Memory B cell (primary cell): Measurements from ENCODE around the gene C1orf122.

ENCODE experiments used
- ATAC-seq: fragments of 150-1000 bp; cut with Tn5 transposase; 2 replicates; pipeline ENCODE4 v1.10.0; 2021; ENCODE audit warnings: low read depth, mild to moderate bottlenecking, moderate library complexity
- DNase-seq, 2 donors: peaks; one replicate each; pipeline ENCODE4 v3.0.0; 2022; ENCODE audit warnings: low spot score in 2 of 2
- H3K27ac Mint-ChIP-seq: one replicate; pipeline ENCODE4 v1.8.0; 2022; ENCODE audit warnings: mild to moderate bottlenecking, moderate library complexity, mixed read lengths
- H3K27me3 Mint-ChIP-seq: one replicate; pipeline ENCODE4 v1.8.0; 2022; ENCODE audit warnings: mixed read lengths
- H3K36me3 Mint-ChIP-seq: one replicate; pipeline ENCODE4 v1.8.0; 2022; ENCODE audit warnings: mild to moderate bottlenecking, mixed read lengths
- H3K4me1 Mint-ChIP-seq: one replicate; pipeline ENCODE4 v1.8.0; 2022; ENCODE audit warnings: mixed read lengths
- H3K4me3 Mint-ChIP-seq: one replicate; pipeline ENCODE4 v1.8.0; 2022; ENCODE audit warnings: mild to moderate bottlenecking, moderate library complexity, mixed read lengths
- H3K9me3 Mint-ChIP-seq: one replicate; pipeline ENCODE4 v1.8.0; 2022; ENCODE audit warnings: mixed read lengths

The C1orf122 gene

DNA sequence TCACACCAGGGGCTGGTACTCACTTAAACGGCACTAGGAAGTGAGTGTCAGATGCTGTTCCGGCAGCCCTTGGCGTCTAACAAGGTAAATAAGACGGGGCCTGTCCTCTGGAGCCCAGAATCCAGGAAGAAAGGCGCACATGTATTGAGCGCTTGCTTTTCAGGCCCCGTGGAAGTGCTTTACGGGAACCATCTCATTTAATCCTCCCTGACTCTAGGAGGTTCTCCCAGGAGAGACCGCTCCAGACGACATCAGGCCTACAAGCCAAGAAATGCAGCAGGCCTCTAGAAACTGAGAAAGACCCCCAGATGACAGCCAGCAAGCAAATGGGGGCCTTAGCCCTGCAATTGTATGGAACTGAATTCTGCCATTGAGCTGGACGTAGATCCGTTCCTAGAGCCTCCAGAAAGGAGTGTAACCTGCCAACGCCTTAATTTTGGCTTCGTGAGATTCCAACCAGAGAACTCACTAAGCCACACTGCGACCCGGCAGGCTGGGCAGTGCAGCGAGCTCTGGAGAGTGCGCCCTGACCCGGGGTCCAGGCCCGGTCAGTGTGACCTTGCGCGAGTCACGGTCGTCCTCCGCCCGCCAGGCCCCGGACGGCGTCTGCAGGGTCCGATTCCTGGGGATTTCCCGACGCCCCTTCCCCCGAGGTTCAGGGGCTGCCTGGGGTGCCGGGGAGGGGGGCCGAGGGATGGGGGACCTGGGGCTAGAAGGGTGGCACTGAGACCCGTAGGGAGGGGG, 14.5 kb upstream of the C1orf122 start:
- DNase-seq (no peak), ATAC-seq (no peak)
- H3K9me3 Mint-ChIP-seq, result no peaks in the 10 kb centered on the region
- peaks cover 5% of the 10 kb centered on the region for H3K27me3 Mint-ChIP-seq
- H3K36me3 Mint-ChIP-seq, result peaks cover 4% of the 10 kb centered on the region
- no peak overlapping the region for H3K27ac Mint-ChIP-seq
- peaks cover 17% of the 10 kb centered on the region for H3K4me1 Mint-ChIP-seq
- peak overlapping the region; percentile 81 for H3K4me3 Mint-ChIP-seq

DNA sequence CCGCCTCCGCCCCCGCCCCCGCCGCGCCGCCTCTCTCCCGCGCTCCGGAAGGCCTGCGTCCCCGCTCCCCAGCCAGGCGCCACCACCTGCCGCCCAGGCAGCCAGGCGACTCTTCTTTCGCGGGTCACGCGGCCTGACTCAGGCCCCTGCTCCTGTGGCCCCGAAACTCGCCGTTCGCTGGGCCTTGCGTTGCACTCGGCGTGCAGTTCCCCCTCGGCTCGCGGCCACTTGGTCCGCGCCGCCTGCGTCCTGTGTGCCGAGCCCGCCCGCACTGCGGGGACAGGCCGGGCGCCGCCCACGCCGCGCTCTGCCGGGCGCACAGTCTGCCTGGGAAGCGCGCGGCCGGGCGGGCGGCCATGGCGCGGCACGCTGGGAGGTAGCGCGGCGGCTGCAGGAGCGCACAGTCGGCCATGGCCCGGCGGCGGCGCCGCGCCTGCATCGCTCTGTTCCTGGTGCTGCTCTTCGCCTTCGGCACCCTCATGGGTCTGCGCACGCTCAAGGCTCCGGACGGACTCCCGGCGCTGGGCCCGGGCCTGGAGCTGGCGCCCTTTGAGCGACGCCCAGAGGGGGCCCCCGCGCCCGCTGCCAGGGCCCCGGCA, 13.7 kb upstream of the C1orf122 start, which contains the start of gene MANEAL:
Gene MANEAL (plus strand): TSS at position 75 of the 599 bp plus-strand sequence. CDS start 336 bp downstream, at position 411.
- ATAC-seq (peak; percentile 90), DNase-seq (peak; percentile 36 to 52)
- Mint-ChIP-seq H3K4me1 (peaks cover 17% of the 10 kb centered on the region), H3K4me3 (peak within 1 kb of the TSS; percentile 92), H3K27ac (peak within 1 kb of the TSS; percentile 67), H3K9me3 (no peaks in the 10 kb centered on the region), H3K27me3 (peaks cover 5% of the 10 kb centered on the region), H3K36me3 (peaks cover 6% of the 10 kb centered on the region)

DNA sequence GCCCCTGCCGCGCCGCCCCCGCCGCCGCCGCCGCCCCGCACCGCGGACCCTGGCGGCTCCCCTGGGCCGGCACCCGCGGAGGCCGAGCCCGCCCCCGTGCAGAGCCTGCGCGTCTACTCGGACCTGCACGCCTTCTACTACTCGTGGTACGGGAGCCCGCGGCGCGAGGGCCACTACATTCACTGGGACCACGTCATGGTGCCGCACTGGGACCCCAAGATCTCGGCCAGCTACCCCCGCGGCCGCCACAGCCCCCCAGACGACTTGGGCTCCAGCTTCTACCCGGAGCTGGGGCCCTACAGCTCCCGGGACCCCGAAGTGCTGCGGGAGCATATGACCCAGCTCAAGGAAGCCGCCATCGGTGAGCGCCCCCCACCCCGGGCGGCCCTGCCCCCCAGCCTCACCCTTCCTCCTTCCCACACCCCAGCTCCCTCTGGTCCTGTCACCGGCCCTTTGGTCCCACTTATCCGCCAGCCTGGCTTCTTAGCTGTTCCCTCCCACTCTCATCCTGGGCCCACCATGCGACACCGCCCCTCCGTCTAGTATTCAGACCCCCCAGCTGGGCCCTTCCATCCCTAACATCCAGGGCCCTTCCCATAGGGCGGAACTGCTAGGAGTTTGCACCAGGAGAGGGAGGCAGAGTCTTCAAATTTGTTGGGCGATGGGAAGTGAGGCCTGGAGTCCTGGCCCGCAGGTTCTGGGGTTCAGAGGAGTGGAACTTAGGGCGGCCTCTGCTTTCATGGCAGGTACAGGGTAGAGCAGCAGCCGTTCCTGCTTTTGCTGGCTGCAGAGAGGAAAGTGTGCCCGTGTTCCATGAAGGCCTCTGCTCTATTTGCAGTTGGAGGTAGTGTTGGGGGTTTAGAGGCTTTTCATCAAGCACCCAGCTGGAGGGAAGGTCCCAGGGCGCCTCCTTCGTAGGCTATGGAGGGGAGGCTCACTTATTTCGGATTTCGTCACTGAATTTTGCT, 12.9 kb upstream of the C1orf122 start:
- Mint-ChIP-seq H3K9me3 (no peaks in the 10 kb centered on the region), H3K36me3 (peaks cover 8% of the 10 kb centered on the region), H3K27me3 (peaks cover 5% of the 10 kb centered on the region), H3K4me3 (peak overlapping the region; percentile 92), H3K27ac (peak overlapping the region; percentile 67), H3K4me1 (peaks cover 17% of the 10 kb centered on the region)
- DNase-seq (no peak), ATAC-seq (peak; percentile 27)

DNA sequence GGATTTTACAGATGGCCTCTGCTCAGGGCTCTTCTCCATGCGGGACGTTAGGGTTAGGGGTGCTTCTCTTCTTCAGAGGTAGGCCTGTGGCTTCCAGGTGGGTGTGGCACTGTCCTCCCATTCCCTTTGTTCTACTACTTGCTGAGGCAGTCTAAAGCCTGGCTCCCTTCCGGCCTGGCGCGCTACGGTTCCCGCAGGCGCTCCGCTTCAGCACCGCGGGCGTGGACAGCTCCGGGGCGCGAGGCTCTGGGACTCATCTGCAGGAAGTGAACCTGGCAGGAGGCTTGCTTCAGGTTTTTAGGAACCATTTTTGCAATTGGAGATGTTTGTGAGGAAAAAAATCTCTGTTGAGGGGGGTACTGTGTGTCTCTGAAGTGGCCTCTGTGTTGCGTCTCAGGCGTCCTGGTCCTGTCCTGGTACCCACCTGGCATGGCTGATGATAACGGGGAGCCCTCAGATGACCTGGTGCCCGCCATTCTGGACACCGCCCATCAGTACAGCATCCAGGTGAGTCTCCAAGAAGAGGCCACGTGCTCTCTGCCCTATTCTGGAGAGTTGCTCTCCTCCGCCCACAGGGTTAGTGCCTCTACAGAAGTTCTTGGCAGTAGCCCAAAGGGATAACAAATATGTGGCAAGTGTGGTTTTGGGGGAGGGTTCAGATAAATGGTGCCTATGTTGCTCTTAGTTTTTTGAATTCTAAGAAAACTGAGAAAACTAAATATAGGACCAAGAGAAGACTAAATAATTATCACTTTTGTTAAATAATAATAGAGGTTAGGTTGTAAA, 12.1 kb upstream of the C1orf122 start:
- peaks cover 8% of the 10 kb centered on the region for H3K36me3 Mint-ChIP-seq
- H3K27me3 Mint-ChIP-seq, result peaks cover 2% of the 10 kb centered on the region
- H3K9me3 Mint-ChIP-seq, result no peaks in the 10 kb centered on the region
- no peak overlapping the region for H3K27ac Mint-ChIP-seq
- ATAC-seq, result no peak
- H3K4me3 Mint-ChIP-seq, result peak overlapping the region; percentile 92
- peaks cover 17% of the 10 kb centered on the region for H3K4me1 Mint-ChIP-seq
- DNase-seq, result no peak

DNA sequence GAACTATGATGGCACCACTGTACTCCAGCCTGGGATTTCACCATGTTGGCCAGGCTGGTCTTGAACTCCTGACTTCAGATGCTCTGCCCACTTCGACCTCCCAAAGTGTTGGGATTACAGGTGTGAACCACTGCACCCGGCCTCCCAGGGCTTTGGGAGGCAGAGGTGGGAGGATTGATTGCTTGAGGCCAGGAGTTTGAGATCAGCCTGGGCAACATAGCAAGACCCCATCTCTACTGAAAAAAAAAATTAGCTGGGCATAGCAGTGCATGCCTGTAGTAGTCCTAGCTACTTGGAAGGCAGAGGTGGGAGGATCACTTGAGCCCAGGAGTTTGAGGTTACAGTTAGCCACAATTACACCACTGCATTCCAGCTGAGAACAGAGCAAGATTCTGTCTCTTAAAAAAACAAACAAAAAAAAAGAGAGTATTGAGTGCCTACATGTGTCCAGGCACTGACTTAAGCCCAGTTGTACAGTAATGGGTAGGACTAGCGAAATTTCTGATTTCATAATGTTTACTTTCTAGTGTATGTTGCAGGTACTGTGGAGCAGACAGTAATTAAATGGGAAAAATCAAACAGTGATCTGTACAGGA, 9.7 kb upstream of the C1orf122 start:
- H3K4me3 Mint-ChIP-seq, result no peak overlapping the region
- ATAC-seq (no peak), DNase-seq (no peak)
- H3K27ac Mint-ChIP-seq, result no peak overlapping the region
- H3K9me3 Mint-ChIP-seq, result no peaks in the 10 kb centered on the region
- peaks cover 18% of the 10 kb centered on the region for H3K36me3 Mint-ChIP-seq
- H3K4me1 Mint-ChIP-seq, result peaks cover 17% of the 10 kb centered on the region
- H3K27me3 Mint-ChIP-seq, result no peaks in the 10 kb centered on the region

DNA sequence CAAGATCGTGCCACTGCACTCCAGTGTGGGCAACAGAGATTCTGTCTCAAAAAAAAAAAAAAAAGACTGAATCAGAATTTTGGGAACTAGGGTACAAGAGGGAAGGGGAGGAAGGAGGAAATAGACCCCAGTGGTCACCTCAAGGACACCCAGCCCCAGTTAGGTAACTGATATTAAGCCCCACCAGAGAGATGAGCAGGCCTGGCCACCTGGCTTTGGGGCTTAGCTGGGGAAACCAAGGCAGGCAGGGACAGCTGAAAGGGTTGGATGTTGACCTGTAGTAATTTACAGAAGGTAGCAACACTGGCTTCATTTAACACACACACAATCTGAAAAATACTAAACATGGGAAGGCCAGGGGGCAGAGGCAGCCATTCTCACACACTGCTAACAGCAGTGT, 5.2 kb upstream of the C1orf122 start:
- Mint-ChIP-seq H3K9me3 (no peaks in the 10 kb centered on the region), H3K4me1 (peaks cover 6% of the 10 kb centered on the region), H3K4me3 (no peak overlapping the region), H3K36me3 (peaks cover 28% of the 10 kb centered on the region), H3K27ac (no peak overlapping the region), H3K27me3 (no peaks in the 10 kb centered on the region)
- DNase-seq, result no peak
- no peak for ATAC-seq

DNA sequence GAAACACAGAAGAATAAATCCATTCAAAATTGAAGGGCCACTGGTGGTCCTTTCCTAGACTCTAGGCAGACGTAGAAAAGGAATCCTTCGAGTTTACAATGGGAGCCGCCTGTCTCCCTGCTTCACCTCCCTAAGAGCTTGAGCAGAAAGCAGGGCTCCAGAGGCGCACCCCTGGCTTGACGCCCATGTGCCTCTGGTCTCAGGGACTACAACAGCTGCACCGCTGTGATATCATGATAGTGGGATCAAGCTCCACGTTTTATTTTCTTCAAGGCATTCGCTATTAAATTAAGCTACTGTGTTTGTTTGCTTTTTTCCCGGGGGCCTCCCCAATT, 403 bp upstream of the C1orf122 start:
- ATAC-seq (no peak), DNase-seq (no peak)
- Mint-ChIP-seq H3K4me3 (peak overlapping the region; percentile 85), H3K27me3 (no peaks in the 10 kb centered on the region), H3K9me3 (no peaks in the 10 kb centered on the region), H3K36me3 (peaks cover 18% of the 10 kb centered on the region), H3K4me1 (peaks cover 28% of the 10 kb centered on the region), H3K27ac (peak overlapping the region; percentile 93)

DNA sequence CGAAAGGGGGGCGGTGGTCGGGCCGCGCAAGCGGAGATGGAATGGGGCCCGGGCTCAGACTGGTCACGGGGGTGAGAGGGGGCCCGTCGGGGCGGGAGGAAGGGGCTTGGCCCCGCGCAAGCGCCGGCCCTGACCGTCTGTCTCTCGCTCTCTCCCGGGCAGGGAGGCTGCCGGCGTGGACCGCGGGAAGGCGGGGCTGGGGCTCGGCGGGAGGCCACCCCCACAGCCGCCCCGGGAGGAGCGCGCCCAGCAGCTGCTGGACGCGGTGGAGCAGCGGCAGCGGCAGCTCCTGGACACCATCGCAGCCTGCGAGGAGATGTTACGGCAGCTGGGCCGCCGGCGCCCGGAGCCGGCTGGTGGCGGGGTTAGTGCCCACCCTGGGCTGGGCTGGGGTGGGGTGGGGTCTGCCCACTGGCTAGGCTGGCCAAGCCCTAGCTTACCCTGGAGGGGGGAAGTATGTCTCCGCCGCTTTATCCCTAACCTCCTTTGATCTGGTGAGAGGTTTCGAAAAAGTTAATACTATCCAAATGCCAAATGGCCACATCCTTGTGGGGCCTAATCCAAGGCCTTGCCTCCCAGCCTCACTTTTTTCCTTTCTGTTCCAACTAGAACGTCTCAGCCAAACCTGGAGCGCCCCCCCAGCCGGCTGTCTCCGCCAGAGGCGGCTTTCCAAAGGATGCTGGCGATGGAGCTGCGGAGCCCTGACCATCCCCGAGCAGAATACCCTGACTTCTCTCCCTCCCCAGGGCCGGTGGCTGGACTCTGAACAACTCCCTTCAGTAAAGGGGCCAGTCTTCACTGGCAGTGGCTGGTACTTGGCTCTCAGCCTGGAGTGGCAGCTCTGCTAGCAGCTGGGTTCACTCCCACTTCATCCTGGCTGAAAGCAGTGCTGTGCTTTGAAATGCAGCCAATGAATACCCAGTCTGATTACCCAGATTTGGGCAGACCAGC, 1.1 kb downstream of the C1orf122 start:
- Mint-ChIP-seq H3K4me1 (peaks cover 28% of the 10 kb centered on the region), H3K27ac (peak overlapping the region; percentile 93), H3K4me3 (peak overlapping the region; percentile 88), H3K27me3 (no peaks in the 10 kb centered on the region), H3K36me3 (peaks cover 11% of the 10 kb centered on the region), H3K9me3 (no peaks in the 10 kb centered on the region)
- no peak for DNase-seq
- peak; percentile 22 for ATAC-seq

DNA sequence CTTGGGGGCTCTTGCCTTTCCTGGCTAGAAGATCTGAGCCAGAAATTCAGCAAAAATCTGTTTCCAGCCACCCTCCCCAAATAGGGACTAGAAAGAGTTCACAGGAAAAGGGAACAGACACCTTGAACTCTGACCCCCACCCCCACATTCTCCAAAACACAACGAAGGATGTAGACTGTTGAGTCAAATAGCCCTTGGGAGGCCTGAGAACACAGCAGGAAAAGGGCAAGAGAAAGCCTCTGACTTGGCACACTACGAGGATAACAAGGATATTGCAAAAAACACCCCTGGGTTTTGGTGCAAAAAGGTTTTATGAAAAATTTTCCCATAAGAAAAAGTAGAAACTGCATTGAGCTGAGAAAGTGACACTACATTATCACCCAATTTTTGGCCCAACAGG, 2.4 kb downstream of the C1orf122 start:
- no peak overlapping the region for H3K4me3 Mint-ChIP-seq

DNA sequence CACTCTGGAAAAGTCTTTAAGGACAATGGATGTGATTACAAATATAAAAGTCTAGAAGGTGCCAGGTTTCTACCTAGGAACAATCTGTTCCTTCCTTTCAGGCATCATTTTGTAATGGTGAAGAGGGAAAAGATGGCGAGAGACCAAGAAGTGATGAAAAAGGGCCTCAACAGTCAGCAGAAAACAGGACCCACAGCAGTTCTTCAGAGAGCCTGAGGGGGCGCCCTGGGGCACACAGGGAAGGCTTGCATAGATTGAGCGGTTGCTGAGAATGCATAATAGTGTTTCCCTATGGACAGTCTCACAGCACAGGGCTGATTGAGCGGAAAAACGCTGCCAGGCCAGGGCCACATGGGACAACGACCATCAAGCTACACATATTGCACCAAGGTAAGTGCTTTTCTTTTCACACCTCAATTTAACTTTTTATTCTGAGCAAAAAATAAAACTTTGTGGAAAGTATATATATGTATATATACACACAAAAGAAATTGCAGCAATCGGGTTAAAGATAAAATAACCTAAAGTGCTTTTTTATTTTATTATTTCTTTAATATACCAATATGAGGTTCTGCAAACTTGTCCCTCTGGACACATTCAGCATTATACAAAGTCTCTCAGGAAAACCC, 3.6 kb downstream of the C1orf122 start:
- ATAC-seq (peak; percentile 47), DNase-seq (peak; percentile 52 to 60)
- Mint-ChIP-seq H3K9me3 (no peaks in the 10 kb centered on the region), H3K36me3 (peaks cover 11% of the 10 kb centered on the region), H3K27me3 (no peaks in the 10 kb centered on the region), H3K27ac (peak overlapping the region; percentile 29), H3K4me1 (peaks cover 24% of the 10 kb centered on the region), H3K4me3 (no peak overlapping the region)

More for the DNA sequence above, 2.4 kb downstream of the C1orf122 start:
- no peaks in the 10 kb centered on the region for H3K27me3 Mint-ChIP-seq
- no peak for DNase-seq
- no peak for ATAC-seq
- no peak overlapping the region for H3K27ac Mint-ChIP-seq
- peaks cover 5% of the 10 kb centered on the region for H3K36me3 Mint-ChIP-seq
- no peaks in the 10 kb centered on the region for H3K9me3 Mint-ChIP-seq
- peaks cover 24% of the 10 kb centered on the region for H3K4me1 Mint-ChIP-seq

DNA sequence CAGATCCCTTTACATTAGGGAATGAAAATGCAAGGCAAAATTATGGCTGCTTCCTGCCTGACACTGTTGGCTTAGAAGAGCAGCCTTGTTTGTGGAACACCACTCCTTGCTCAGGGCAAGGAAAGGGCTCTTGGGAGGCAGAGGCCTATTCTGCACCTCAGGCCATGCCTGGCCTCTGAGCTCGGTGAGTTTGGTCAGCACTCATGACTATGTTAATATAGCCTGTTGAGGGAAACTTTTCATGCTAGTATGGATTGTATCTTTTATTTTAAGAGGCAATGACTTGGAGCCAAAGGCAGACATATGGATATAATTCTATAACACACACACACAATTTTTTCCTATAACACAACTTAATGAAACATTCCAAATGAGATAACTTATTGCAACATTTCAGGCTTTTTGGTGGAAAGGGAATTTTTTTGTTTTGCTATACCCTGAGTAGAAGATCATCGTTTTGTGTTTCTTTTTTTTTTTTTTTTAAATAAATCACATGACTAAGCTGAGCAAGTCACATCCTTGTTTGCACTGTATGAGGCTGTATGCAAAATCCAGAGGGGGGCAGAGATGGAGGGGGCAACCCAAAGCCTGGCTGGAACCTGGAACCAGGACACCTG, 6.0 kb downstream of the C1orf122 start:
- Mint-ChIP-seq H3K36me3 (peaks cover 14% of the 10 kb centered on the region), H3K9me3 (no peaks in the 10 kb centered on the region), H3K4me3 (no peak overlapping the region), H3K27ac (no peak overlapping the region), H3K27me3 (no peaks in the 10 kb centered on the region), H3K4me1 (peaks cover 22% of the 10 kb centered on the region)
- ATAC-seq (no peak), DNase-seq (no peak)

DNA sequence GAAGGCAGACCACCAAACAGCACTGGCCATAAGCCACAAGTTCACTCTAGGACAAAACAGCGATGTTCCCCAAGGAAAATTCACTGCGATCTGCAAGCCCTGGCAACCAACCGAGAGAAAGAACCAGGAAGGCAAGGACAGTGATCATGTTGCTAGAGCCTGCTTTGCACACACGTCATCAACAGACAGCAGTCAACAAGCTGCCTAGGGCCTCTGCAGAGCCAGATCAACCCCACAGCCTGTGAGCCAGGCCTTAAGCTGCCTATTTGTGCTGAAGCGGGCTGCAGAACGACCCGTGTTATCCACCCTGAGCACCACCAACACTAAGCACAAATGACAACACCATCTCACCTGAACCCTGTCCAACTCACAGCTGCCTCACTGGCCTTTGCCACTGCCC, 6.7 kb downstream of the C1orf122 start:
- no peak for DNase-seq
- Mint-ChIP-seq H3K4me1 (peaks cover 17% of the 10 kb centered on the region), H3K36me3 (peaks cover 15% of the 10 kb centered on the region), H3K4me3 (no peak overlapping the region), H3K27me3 (no peaks in the 10 kb centered on the region), H3K9me3 (no peaks in the 10 kb centered on the region), H3K27ac (no peak overlapping the region)
- ATAC-seq, result no peak
